Esophagus muscularis mucosa (tissue), 4 donors: ENCODE results near the gene MCM3.

Source experiments
- EP300 ChIP-seq: sonication (generic); formaldehyde crosslinking; IDR thresholded peaks from one replicate; pipeline ENCODE4 v1.6.1; 2017; ENCODE audit warnings: antibody characterized with exemption
- POLR2A ChIP-seq: fragments of 450-650 bp; IDR thresholded peaks from one replicate; pipeline ENCODE4 v1.6.1; 2017; ENCODE audit warnings: antibody characterized with exemption, moderate library complexity, mild to moderate bottlenecking, low read depth
- POLR2AphosphoS5 ChIP-seq, 2 donors: sonication (generic); formaldehyde crosslinking; IDR thresholded peaks; one replicate each; pipeline ENCODE4 v1.6.1; 2017; ENCODE audit warnings: antibody characterized with exemption in 2 of 2
- TF ChIP-seq, protein P1 (sequence below), 3 experiments: fragments of 200-600 bp in 2 of 3; fragments of 450-650 bp in 1 of 3; sonication (generic) in 2 of 3; IDR thresholded peaks; one replicate each; pipeline ENCODE4 v1.5.1; 2017 to 2019; ENCODE audit warnings: antibody characterized with exemption in 3 of 3, mild to moderate bottlenecking in 2 of 3, moderate library complexity in 1 of 3

DNA sequence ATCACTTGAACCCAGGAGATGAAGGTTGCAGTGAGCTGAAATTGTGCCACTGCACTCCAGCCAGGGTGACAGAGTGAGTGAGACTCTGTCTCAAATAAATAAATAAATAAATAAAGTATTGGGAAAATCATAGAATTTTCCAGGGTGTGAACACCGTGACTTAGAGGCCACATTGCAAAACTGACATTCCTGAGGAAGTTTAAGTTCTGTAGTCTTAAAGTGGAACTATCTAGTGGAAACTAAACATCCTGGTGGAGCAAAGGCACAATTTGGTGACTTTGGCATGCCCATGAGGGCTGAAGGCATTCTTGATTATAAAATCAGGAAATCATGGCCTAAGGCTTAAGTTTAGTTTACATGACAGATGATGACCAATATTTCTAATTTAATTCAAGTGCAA lies 32.7 kb upstream of the MCM3 start:
- TF ChIP-seq, protein P1, sequence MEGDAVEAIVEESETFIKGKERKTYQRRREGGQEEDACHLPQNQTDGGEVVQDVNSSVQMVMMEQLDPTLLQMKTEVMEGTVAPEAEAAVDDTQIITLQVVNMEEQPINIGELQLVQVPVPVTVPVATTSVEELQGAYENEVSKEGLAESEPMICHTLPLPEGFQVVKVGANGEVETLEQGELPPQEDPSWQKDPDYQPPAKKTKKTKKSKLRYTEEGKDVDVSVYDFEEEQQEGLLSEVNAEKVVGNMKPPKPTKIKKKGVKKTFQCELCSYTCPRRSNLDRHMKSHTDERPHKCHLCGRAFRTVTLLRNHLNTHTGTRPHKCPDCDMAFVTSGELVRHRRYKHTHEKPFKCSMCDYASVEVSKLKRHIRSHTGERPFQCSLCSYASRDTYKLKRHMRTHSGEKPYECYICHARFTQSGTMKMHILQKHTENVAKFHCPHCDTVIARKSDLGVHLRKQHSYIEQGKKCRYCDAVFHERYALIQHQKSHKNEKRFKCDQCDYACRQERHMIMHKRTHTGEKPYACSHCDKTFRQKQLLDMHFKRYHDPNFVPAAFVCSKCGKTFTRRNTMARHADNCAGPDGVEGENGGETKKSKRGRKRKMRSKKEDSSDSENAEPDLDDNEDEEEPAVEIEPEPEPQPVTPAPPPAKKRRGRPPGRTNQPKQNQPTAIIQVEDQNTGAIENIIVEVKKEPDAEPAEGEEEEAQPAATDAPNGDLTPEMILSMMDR (IDR thresholded peaks at IDR 0.05) = no peak
- TF ChIP-seq POLR2AphosphoS5 (IDR thresholded peaks at IDR 0.05) (no peak), POLR2A (no peak), EP300 (no peak)
